ENCODE data around the gene ATF6B.
"Not testable (repeated sequence)": the region's sequence is repeated elsewhere in the genome, so short reads cannot be mapped to it uniquely, and the experiment has no call there.

Gene ATF6B

GRCh38 chr6:32153564-32154513 lies 25.8 kb upstream of the ATF6B start, which contains the start of gene PPT2:
TSS of gene PPT2 (plus strand) at chr6:32154141. CDS start at chr6:32154595, 454 bp downstream.
- peak; percentile 78 for DNase-seq

- no peak for DNase-seq
Observed at GRCh38 chr6:32152769-32153563, 24.9 kb upstream of the ATF6B start.

DNA sequence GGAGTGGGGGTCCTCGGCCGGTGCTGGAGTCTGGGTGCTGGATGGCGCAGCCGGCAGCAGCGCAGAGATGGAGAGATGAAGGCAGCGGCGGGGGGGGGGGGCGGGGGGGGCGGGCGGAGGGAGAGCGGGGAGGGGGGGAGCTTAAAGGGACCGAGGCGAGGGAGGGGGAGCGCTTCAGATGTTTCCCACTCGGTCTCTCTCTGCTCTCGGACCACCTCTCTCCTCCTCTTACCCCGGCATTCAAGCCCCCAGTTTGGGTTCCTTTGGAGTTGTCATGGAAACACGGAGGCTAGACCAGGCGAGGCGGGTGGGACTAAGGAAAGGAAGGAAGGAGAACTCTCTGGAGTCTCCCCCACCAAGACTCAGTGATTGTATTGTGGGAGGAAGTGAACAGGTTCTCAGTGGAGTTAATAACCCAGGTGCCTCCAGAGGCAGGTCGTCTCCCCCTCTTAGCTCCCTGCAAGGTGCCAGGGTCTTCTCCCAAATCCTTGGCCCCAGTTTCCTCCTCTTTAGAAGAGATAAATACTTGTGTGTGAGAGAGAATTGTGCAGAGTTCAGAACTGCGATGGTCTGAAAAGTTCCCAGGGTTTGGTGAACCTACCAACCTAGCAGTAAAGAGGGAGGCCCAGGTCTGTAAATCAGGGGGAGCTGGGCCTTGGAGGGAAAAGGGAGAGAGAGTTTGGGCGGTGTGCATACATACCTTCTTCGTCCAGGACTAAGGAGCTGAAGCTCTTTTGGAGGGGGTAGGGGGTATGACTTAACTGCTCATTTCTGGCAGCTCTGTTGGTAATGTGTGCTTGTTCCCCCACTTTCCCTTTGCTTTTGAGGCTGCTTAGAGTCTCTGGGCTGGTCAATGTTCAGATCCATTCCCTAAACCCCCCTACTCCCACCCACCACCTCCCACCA lies 24.1 kb upstream of the ATF6B start, which contains the start of gene PRRT1:
Gene PRRT1, minus strand, starts transcription at position 77 of the 906 bp plus-strand sequence. CDS start 112 bp downstream, outside the sequence.
- no peak for DNase-seq

- no peak for DNase-seq
Observed at GRCh38 chr6:32151181-32151862, 23.3 kb upstream of the ATF6B start.

DNA sequence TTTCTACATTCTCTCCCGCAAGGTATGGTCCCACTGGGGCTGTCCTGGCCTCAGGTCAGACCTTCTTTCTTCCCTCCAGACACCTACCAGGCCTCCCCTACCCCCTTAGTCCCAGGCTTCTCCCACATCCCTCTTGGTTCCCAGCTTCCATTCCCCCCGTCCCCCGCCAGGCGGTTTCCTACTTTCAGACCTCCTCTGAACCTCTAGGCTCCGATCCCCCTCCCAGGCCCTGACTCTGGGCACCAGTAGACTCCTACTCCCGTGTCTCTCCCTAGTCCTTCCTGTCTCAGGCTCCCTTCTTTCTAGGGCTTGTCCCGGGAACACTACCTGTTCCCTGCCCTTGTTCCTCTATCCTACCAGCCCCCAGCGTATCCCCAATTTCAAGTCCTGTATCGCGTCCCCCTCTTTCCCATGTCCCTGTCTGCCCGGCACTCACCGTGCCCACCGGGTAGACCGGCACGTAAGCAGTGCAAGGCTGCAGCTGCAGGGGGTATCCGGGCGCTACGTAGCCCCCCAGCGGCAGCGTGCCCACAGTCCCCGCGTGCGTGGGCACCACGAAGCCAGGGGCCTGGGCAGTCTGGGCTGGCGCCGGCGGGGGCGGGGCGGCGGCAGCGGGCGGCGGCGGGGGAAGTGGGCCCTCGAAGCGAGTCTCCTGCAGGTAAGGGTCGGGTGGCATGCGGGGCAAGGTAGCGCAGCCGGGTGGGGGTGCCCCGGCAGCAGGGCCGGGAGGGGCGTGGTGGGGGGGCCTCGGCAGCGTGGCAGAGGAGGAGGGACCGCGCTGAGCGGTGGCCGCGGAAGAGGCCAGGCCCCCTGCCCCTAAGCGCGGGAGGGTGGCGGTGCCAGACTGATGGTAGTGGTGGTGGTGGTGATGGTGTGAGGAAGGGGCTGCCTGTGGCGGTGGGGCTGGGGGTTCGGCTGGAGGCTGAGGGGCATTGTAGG lies 22.2 kb upstream of the ATF6B start:
- no peak for DNase-seq

- no peak for DNase-seq
Observed at GRCh38 chr6:32149092-32149755, 21.2 kb upstream of the ATF6B start.

GRCh38 chr6:32148289-32149091 lies 20.4 kb upstream of the ATF6B start:
- peak; percentile 78 for DNase-seq

DNA sequence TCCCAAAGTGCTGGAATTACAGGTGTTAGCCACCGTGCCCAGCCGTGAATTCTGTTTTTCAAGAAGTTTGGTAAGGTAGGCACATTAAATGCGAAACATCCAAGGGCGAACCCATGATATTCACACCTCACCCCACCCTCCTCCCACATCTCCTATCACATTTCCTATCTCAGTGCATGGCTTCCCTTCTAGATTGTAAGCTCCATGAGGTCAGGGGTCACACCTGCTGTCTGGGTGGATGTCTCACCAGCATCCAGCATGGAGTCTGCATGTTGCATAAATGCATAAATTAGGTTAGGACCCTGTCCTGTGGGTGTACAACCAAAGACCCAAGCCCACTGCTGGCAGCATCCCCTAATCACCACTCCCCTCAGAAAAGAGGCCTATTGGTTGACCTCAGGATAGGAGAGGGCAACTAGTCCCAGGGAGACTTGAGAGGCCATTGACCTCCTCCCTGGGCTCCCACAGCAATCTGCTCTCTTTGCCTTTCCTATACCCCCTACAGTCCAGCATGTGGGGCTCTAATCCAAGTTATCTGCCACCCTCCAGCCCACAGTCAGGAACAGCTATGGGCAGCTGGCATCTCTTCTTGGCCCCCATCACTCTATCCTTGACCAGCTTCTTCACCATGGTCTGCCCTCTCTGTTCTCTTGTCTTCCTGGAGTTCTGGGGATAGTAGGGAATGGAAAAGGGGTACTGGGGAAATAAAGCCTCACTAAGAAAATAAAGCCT lies 19.5 kb upstream of the ATF6B start:
- DNase-seq = no peak

- DNase-seq = no peak
Observed at GRCh38 chr6:32146687-32147086, 18.6 kb upstream of the ATF6B start.

- no peak for DNase-seq
Observed at GRCh38 chr6:32146287-32146686, 18.2 kb upstream of the ATF6B start.

- not testable (repeated sequence) for DNase-seq
Observed at GRCh38 chr6:32144238-32144637, 16.2 kb upstream of the ATF6B start.

DNA sequence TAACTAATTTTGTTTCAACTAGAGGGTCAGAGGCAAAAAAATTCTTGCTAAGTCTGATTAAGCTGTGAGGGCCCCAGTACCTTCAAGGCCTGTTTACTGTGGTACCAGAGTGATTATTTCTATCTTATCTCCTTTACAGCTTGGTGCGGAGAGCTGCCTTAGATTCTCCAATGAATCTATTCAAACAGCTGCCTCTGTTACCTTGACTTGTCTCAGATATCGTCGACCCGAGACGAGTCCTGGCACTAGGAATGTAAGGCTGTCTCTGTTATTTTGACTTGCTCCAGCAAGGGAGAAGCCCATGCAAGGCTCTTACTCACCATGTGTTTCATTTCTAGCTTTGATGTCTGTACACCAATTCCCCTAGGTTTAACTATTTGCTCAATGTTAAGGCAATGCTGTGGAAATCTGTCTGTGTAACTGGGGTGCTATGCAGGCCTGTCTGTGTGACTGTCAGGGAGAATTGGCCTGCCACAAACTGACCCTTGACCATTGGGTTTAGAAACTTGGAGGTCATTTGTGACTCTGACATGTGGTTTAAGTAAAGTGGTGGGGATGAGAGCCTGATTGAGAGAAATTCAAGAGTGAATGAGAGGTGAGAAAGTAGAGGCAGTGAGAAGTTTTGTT lies 12.5 kb upstream of the ATF6B start:
- no peak for DNase-seq

DNA sequence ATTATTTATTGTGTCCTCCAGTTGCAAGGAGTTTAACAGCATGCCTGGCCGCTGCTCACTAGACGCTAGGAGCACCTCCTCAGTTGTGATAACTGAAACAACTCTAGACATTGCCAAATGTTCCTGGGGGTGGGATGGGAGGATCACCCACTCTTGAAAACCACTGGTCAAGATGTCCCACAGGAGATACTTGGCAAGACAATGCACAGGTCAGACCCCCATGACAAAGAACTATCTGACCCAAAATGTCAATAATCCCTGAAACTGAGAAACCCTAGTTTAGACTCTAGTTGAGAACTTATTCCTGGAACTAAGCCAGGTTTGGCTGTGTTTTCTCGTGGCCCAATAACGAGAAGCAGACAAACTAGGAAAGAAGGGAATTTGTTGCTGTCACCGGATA lies 11.5 kb upstream of the ATF6B start:
- DNase-seq = no peak

GRCh38 chr6:32137454-32137853 lies 9.4 kb upstream of the ATF6B start:
- no peak for DNase-seq

- DNase-seq = no peak
Observed at GRCh38 chr6:32133786-32134185, 5.7 kb upstream of the ATF6B start.

- no peak for DNase-seq
Observed at GRCh38 chr6:32132110-32132509, 4.1 kb upstream of the ATF6B start.

GRCh38 chr6:32131439-32131948 lies 3.4 kb upstream of the ATF6B start:
- DNase-seq = no peak
